Immature natural killer cell (primary cell): Measurements from ENCODE around the gene LARP4. TPM values are rescaled to one million over a fixed set of nuclear protein-coding genes. Genes with fewer than 3 reads are reported as not detected.

Experiments used
- DNase-seq, 3 donors: peaks; one replicate each; pipeline ENCODE4 v3.0.0; 2022; ENCODE audit warnings: mixed read lengths in 1 of 3
- H3K27ac Mint-ChIP-seq, 6 donors: one replicate each; pipeline ENCODE4 v1.8.0; 2020; ENCODE audit warnings: mixed read lengths in 6 of 6, mild to moderate bottlenecking in 5 of 6, inconsistent platforms in 4 of 6, moderate library complexity in 3 of 6
- H3K27me3 Mint-ChIP-seq, 3 donors: one replicate each; pipeline ENCODE4 v1.8.0; 2020 to 2021; ENCODE audit warnings: low read depth in 3 of 3, mild to moderate bottlenecking in 3 of 3, mixed read lengths in 3 of 3, moderate library complexity in 3 of 3, inconsistent platforms in 1 of 3
- H3K36me3 Mint-ChIP-seq, 3 donors: one replicate each; pipeline ENCODE4 v1.8.0; 2020; ENCODE audit warnings: mixed read lengths in 3 of 3, inconsistent platforms in 2 of 3, mild to moderate bottlenecking in 2 of 3
- H3K4me1 Mint-ChIP-seq, 2 donors: one replicate each; pipeline ENCODE4 v1.8.0; 2020; ENCODE audit warnings: inconsistent platforms in 2 of 2, mild to moderate bottlenecking in 2 of 2, mixed read lengths in 2 of 2, moderate library complexity in 1 of 2
- H3K4me3 Mint-ChIP-seq, 5 donors: one replicate each; pipeline ENCODE4 v1.8.0; 2020; ENCODE audit warnings: mild to moderate bottlenecking in 5 of 5, mixed read lengths in 5 of 5, inconsistent platforms in 3 of 5, moderate library complexity in 3 of 5
- H3K9me3 Mint-ChIP-seq, 6 donors: one replicate each; pipeline ENCODE4 v1.8.0; 2020; ENCODE audit warnings: mild to moderate bottlenecking in 6 of 6, mixed read lengths in 6 of 6, inconsistent platforms in 4 of 6, moderate library complexity in 3 of 6
- polyA plus RNA-seq, 3 donors: library from polyadenylated mRNA; unstranded; fragments of 300-500 nt; fragmentation: Illumina TruSeq; gene quantifications; one replicate each; pipeline ENCODE4 v1.2.3, GENCODE V29; 2021

Gene LARP4
- polyA plus RNA-seq, 3 donors from 2014 or later: 11.2 to 18.2 (median 11.2) TPM

GRCh38 chr12:50529345-50529744, 128.7 kb downstream of the LARP4 start:
- peaks cover 17 to 26% of the 10 kb centered on the region in 2 donors for H3K4me1 Mint-ChIP-seq
- peaks cover 0 to 2% (median 1%) of the 10 kb centered on the region in 3 donors for H3K27me3 Mint-ChIP-seq
- H3K36me3 Mint-ChIP-seq: peaks cover 4 to 5% (median 5%) of the 10 kb centered on the region in 3 donors
- peak overlapping the region in 1 of 6 donors; percentile 22 for H3K27ac Mint-ChIP-seq
- DNase-seq: no peak
- H3K9me3 Mint-ChIP-seq: no peaks in the 10 kb centered on the region
- no peak overlapping the region for H3K4me3 Mint-ChIP-seq

Other genes starting within 250 kb of the LARP4 start
- gene CERS5, start 233.5 kb upstream of the LARP4 start, polyA plus RNA-seq: 100 to 1,000 TPM in 1 of 3 donors, 10 to 100 TPM in 2; 57.2 to 104 (median 64.0) TPM
- gene LIMA1, start 117.4 kb upstream of the LARP4 start, polyA plus RNA-seq: 10 to 100 TPM in 1 of 3 donors, 1 to 10 TPM in 2; 4.8 to 10.0 (median 7.0) TPM
- not detected for gene FAM186A, start 4.3 kb upstream of the LARP4 start, polyA plus RNA-seq
- gene DIP2B, start 104.1 kb downstream of the LARP4 start, polyA plus RNA-seq: 1 to 10 TPM; 2.0 to 7.2 (median 3.4) TPM